Measurements from ENCODE around the gene ZMAT3.

ZMAT3 gene

DNA sequence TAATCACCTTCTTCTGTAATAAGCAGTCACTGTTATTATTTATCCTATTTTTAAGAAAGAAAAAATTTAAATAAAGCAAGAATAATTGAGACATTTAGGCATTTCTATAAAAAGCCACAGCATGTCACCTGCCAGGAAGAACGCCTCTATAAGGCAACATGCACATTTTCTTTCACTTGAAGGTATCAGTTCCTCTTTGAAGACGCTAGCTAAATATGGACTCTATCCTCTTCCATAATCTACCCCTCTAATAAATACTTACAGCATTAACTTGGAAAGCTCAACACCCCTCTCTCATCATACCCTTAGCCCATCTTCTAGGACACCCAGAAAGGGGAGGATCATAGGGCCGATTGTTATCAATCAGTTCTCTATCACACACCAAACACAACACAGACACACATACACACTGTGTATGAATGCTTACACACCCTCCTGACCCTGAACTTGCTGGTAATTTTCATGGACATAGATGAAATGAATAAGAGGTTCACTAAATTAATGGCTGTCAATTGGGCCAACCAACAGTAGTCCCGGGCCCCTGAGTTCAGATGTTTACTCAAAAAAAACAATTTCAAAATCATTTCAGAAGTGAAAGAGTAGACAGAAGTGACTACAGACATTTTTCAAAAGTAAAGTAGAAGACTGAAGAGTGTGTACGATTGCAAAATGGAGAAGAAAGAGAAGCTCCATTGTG, 102.5 kb downstream of the ZMAT3 start:
- peaks cover 3% of the 10 kb centered on the region for H3K4me1 Mint-ChIP-seq (ENCODE audit: low read depth)
- H3K9me3 Mint-ChIP-seq, result peaks cover 3% of the 10 kb centered on the region
- no peak overlapping the region for H3K27ac Mint-ChIP-seq
- H3K27me3 Mint-ChIP-seq (ENCODE audit: low read depth), result peaks cover 6% of the 10 kb centered on the region
- no peaks in the 10 kb centered on the region for H3K36me3 Mint-ChIP-seq (ENCODE audit: low read depth)
- H3K4me3 Mint-ChIP-seq, result no peak overlapping the region

Measured in T-helper 1 cell treated with Interleukin-12 subunit alpha and Interleukin-12 subunit beta and Interleukin-4 antibody, amounts not matched to agents 30 μg/mL and 1 μg/mL, for 36 hours (primary cell).